Osteoblast (primary cell): ENCODE measurements around the gene APBB1. TPM values are rescaled to one million over a fixed set of nuclear protein-coding genes. Genes with fewer than 3 reads are reported as not detected.
A peak's percentile ranks its signal among the peaks of the same experiment; 100 is the strongest.

Experiments used
- DNase-seq: peaks from one replicate; pipeline ENCODE4 v3.0.0; 2011; ENCODE audit warnings: low spot score, mixed read lengths; ENCODE audit not compliant: insufficient read length; ENCODE audit errors: missing footprints
- H2AFZ ChIP-seq: 2 replicates; pipeline ENCODE4 v1.6.0; 2011; ENCODE audit warnings: mild to moderate bottlenecking, low read length
- H3K27ac ChIP-seq: 2 replicates; pipeline ENCODE4 v1.5.1; 2011; ENCODE audit warnings: mild to moderate bottlenecking, low read depth, low read length, moderate library complexity
- H3K27me3 ChIP-seq: 2 replicates; pipeline ENCODE4 v1.6.0; 2012; ENCODE audit warnings: mild to moderate bottlenecking, control low read depth, inconsistent platforms, low read length, moderate library complexity; ENCODE audit not compliant: insufficient read depth
- H3K36me3 ChIP-seq: 2 replicates; pipeline ENCODE4 v1.5.1; 2011; ENCODE audit warnings: mild to moderate bottlenecking, low read length, control low read depth, moderate library complexity; ENCODE audit not compliant: insufficient read depth
- H3K4me1 ChIP-seq: 2 replicates; pipeline ENCODE4 v1.5.1; 2011; ENCODE audit warnings: mild to moderate bottlenecking, low read length, control low read depth, moderate library complexity; ENCODE audit not compliant: insufficient read depth
- H3K4me2 ChIP-seq: 2 replicates; pipeline ENCODE4 v1.6.0; 2011; ENCODE audit warnings: mild to moderate bottlenecking, low read length; ENCODE audit not compliant: insufficient read depth
- H3K4me3 ChIP-seq: fragments of 200-600 bp; sonication (generic); 3 replicates; pipeline ENCODE4 v1.5.1; 2012; ENCODE audit warnings: mild to moderate bottlenecking, low read length, inconsistent platforms; ENCODE audit not compliant: insufficient read depth
- H3K79me2 ChIP-seq: 2 replicates; pipeline ENCODE4 v1.6.0; 2012; ENCODE audit warnings: mild to moderate bottlenecking, low read length, control low read depth, inconsistent platforms; ENCODE audit not compliant: insufficient read depth
- H3K9me3 ChIP-seq: 2 replicates; pipeline ENCODE4 v1.5.1; 2011; ENCODE audit warnings: low read depth, low read length, control low read depth
- H4K20me1 ChIP-seq: 2 replicates; pipeline ENCODE4 v1.6.0; 2012; ENCODE audit warnings: mild to moderate bottlenecking, low read length, control low read depth; ENCODE audit not compliant: insufficient read depth
- total RNA-seq: library from RNA; depleted of rRNA; stranded (reverse); fragments of >200 nt; gene quantifications from 2 replicates; pipeline ENCODE4 v1.2.3, GENCODE V29; 2012
- TF ChIP-seq, protein P1 (sequence below): IDR thresholded peaks from 2 replicates; pipeline ENCODE4 v1.5.1; 2011; ENCODE audit warnings: mild to moderate bottlenecking, low read depth, low read length, moderate library complexity; ENCODE audit errors: extremely low read depth

Gene APBB1
- total RNA-seq: 40.7 and 45.6 TPM in 2 replicates

DNA sequence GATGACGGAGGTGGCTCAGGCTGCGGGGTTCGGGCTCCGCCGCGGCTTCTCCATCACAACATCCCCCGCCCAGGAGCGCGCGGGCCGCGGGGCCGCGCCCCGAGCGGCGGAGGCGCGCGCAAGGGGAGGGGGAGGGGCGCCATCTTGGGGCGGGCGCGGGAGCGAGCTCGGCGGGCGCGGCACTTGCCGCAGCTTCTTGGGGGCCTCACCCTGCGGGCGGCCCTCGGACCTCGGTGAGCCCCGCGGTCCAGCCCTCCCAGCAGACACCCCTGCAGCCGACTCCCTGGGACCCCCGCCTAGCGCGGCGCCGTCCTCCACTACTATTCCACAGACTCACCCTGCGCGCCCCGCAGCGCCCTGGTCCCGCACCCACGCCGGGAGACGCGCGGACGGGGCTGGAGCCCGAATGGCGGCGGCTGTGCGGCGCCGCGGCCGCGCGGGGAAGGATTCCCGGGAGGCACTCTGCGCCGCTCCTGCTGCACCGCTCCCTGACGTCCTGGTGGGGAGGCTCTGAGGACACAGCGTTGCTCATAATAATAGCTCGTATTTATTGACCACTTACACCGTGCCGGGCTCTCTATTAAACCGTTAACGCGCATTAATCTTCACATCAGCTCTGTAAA, at the start of gene APBB1:
APBB1 (minus strand) TSS at position 86 of the 623 bp plus-strand sequence. CDS start 7,747 bp downstream, outside the sequence.
- Histone ChIP-seq H3K27ac (no peak within 1 kb of the TSS), H3K27me3 (peaks cover 8% of the 10 kb centered on the region)
- peak; percentile 98 for DNase-seq

GRCh38 chr11:6459099-6459450, 40.2 kb upstream of the APBB1 start:
- Histone ChIP-seq H3K79me2 (no peaks in the 10 kb centered on the region), H3K4me3 (no peak overlapping the region), H3K27ac (no peak overlapping the region), H4K20me1 (no peaks in the 10 kb centered on the region), H3K27me3 (no peaks in the 10 kb centered on the region), H3K9me3 (no peaks in the 10 kb centered on the region), H3K4me2 (no peak overlapping the region), H2AFZ (no peak overlapping the region), H3K4me1 (no peaks in the 10 kb centered on the region), H3K36me3 (peaks cover 41% of the 10 kb centered on the region)
- no peak for DNase-seq
- TF ChIP-seq, protein P1, sequence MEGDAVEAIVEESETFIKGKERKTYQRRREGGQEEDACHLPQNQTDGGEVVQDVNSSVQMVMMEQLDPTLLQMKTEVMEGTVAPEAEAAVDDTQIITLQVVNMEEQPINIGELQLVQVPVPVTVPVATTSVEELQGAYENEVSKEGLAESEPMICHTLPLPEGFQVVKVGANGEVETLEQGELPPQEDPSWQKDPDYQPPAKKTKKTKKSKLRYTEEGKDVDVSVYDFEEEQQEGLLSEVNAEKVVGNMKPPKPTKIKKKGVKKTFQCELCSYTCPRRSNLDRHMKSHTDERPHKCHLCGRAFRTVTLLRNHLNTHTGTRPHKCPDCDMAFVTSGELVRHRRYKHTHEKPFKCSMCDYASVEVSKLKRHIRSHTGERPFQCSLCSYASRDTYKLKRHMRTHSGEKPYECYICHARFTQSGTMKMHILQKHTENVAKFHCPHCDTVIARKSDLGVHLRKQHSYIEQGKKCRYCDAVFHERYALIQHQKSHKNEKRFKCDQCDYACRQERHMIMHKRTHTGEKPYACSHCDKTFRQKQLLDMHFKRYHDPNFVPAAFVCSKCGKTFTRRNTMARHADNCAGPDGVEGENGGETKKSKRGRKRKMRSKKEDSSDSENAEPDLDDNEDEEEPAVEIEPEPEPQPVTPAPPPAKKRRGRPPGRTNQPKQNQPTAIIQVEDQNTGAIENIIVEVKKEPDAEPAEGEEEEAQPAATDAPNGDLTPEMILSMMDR: no peak

More for the DNA sequence above, at the start of gene APBB1:
- Histone ChIP-seq H3K79me2 (peaks cover 19% of the 10 kb centered on the region), H3K4me1 (peaks cover 9% of the 10 kb centered on the region), H3K36me3 (no peaks in the 10 kb centered on the region), H3K9me3 (no peaks in the 10 kb centered on the region), H3K4me3 (peak within 1 kb of the TSS; percentile 86), H3K4me2 (peak within 1 kb of the TSS; percentile 92), H2AFZ (peak within 1 kb of the TSS; percentile 77), H4K20me1 (peaks cover 31% of the 10 kb centered on the region)
- TF ChIP-seq, protein P1: no peak

GRCh38 chr11:6458352-6459098, 39.6 kb upstream of the APBB1 start:
- TF ChIP-seq, protein P1: no peak
- no peak overlapping the region for H3K27ac ChIP-seq
- no peak overlapping the region for H2AFZ ChIP-seq
- DNase-seq: no peak
- H3K79me2 ChIP-seq: no peaks in the 10 kb centered on the region
- H3K9me3 ChIP-seq: no peaks in the 10 kb centered on the region
- no peaks in the 10 kb centered on the region for H3K4me1 ChIP-seq
- peaks cover 39% of the 10 kb centered on the region for H3K36me3 ChIP-seq
- no peaks in the 10 kb centered on the region for H3K27me3 ChIP-seq
- H3K4me2 ChIP-seq: no peak overlapping the region
- H4K20me1 ChIP-seq: no peaks in the 10 kb centered on the region
- no peak overlapping the region for H3K4me3 ChIP-seq
